Measurements from ENCODE around the gene SIL1. TPM values are rescaled to one million over a fixed set of nuclear protein-coding genes. Genes with fewer than 3 reads are reported as not detected.

SIL1 gene
- total and polyA plus RNA-seq, 2 of the 4 experiments (the other 2 are of a cell fraction): 56.1 to 66.0 TPM

GRCh38 chr5:139232147-139232724 is 34.1 kb upstream of the SIL1 start:
- Histone ChIP-seq H3K23ac (ENCODE audit: low read depth, low read length) (no peak overlapping the region), H2AK5ac (ENCODE audit: low read depth, low read length) (no peak overlapping the region), H3K27ac (ENCODE audit: insufficient read depth, low read length) (no peak overlapping the region), H2AFZ (replicated peaks; ENCODE audit: low read length, poor library complexity) (no peak overlapping the region), H3K18ac (ENCODE audit: low read depth, low read length) (peak overlapping the region; percentile 36; the same call in 1 of the 2 replicates), H3K56ac (ENCODE audit: extremely low read depth, insufficient read depth, low read length) (no peak overlapping the region), H3K4me2 (ENCODE audit: low read depth, low read length) (no peak overlapping the region), H3K9me1 (ENCODE audit: insufficient read depth, low read length) (no peaks in the 10 kb centered on the region), H4K91ac (ENCODE audit: insufficient read depth, low read depth, low read length) (no peak overlapping the region), H3K4me1 (ENCODE audit: control insufficient read depth, insufficient read depth, low read length) (no peaks in the 10 kb centered on the region), H3K36me3 (ENCODE audit: control insufficient read depth, insufficient read depth, low read length) (no peaks in the 10 kb centered on the region), H3K9ac (ENCODE audit: low read depth, low read length) (no peak overlapping the region), H4K20me1 (ENCODE audit: insufficient read depth, low read length) (no peaks in the 10 kb centered on the region), H3K4ac (ENCODE audit: low read depth, low read length) (no peak overlapping the region), H4K8ac (ENCODE audit: low read depth in 2 of 2, low read length in 2 of 2) (peak overlapping the region in 1 of 2 experiments; percentile 40; a peak in 1 of 4 replicates), H3K4me3 (ENCODE audit: insufficient read depth, low read depth, low read length) (no peak overlapping the region), H3K27me3 (ENCODE audit: control insufficient read depth, insufficient read depth, low read length) (peaks cover 5% of the 10 kb centered on the region; the same call in 1 of the 2 replicates), H3K79me1 (ENCODE audit: low read depth in 1 of 2, low read length in 2 of 2) (no peaks in the 10 kb centered on the region), H2AK9ac (replicated peaks; ENCODE audit: low read depth, low read length, poor library complexity) (no peak overlapping the region), H2BK20ac (ENCODE audit: low read depth, low read length) (no peak overlapping the region), H4K5ac (ENCODE audit: low read depth, low read length) (no peak overlapping the region), H2BK5ac (ENCODE audit: low read depth, low read length, poor library complexity, severe bottlenecking) (no peak overlapping the region), H3K14ac (replicated peaks; ENCODE audit: low read depth, low read length) (no peak overlapping the region), H3K9me3 (ENCODE audit: control insufficient read depth, insufficient read depth, low read length) (peaks cover 5% of the 10 kb centered on the region), H2BK15ac (ENCODE audit: low read depth, low read length) (no peak overlapping the region), H2BK120ac (ENCODE audit: low read depth, low read length) (peak overlapping the region; percentile 19; the same call in 1 of the 2 replicates)
- WGBS, 2 experiments (ENCODE audit: extremely low coverage in 2 of 2, insufficient read length in 1 of 2): no CpG with 5 or more reads among the region's 6 CpGs
- POLR2A ChIA-PET (ENCODE audit: unreplicated experiment): no interaction called here
- no TSS peak for BruUV-seq (replicated peaks)
- no peak for DNase-seq
- TF ChIP-seq MAFK (IDR thresholded peaks at IDR 0.05; ENCODE audit: low read depth, low read length) (no peak), RFX5 (IDR thresholded peaks at IDR 0.05; ENCODE audit: low read depth, low read length) (no peak), MXI1 (IDR thresholded peaks at IDR 0.05; ENCODE audit: borderline replicate concordance, low read depth, low read length) (no peak), CHD1 (IDR thresholded peaks at IDR 0.05; ENCODE audit: low read depth, low read length) (no peak), POLR2A (IDR thresholded peaks at IDR 0.05; ENCODE audit: low read depth, low read length) (no peak), CTCF (conservative IDR thresholded peaks at IDR 0.05; ENCODE audit: low read depth, low read length) (no peak), RAD21 (IDR thresholded peaks at IDR 0.05; ENCODE audit: low read length) (no peak), MAZ (IDR thresholded peaks at IDR 0.05; ENCODE audit: borderline replicate concordance, low read depth, low read length) (no peak), BHLHE40 (IDR thresholded peaks at IDR 0.05; ENCODE audit: low read depth, low read length) (no peak), USF2 (IDR thresholded peaks at IDR 0.05; ENCODE audit: low read depth, low read length) (no peak), ELK1 (IDR thresholded peaks at IDR 0.05; ENCODE audit: borderline replicate concordance, low read depth, low read length) (no peak), RCOR1 (IDR thresholded peaks at IDR 0.05; ENCODE audit: insufficient replicate concordance, low read length) (no peak), CEBPB (IDR thresholded peaks at IDR 0.05; ENCODE audit: low read depth, low read length) (no peak)
- dilution Hi-C loops (cut with HindIII; ENCODE audit: low sequenced_read_pairs, unreplicated experiment) (no loop called here), intact Hi-C loops (cut with micrococcal nuclease) (no loop called here), in situ Hi-C loops (cut with MboI; ENCODE audit: low sequenced_read_pairs) (no loop called here)
- ATAC-seq (ENCODE audit: low read depth): no peak
- CTCF ChIA-PET: no interaction called here
